ENCODE results near the gene PGLYRP3. TPM values are rescaled to one million over a fixed set of nuclear protein-coding genes. Genes with fewer than 3 reads are reported as not detected.
"Not testable (repeated sequence)": the region's sequence is repeated elsewhere in the genome, so short reads cannot be mapped to it uniquely, and the experiment has no call there.

PGLYRP3 gene
- total RNA-seq, 2 donors from 2014 or later: not detected

DNA sequence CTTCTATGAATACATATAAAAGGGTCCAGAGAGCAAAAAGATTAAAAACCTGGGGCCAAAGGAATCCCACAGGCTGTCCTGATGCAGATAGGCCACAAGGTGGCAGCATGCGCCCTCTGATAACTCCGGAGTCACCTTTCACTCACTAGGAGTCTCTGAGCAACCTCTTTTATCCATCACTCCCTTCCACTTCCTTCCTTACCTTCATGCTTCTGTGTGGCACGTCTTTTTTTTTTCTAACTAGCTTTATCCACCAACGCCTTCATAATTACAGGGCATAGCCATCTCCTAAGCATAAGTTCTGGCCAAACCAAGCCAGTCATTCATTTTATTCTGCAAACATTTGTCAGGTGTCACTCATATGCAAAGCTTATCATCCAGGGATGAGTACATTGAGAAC is 39.8 kb upstream of the PGLYRP3 start:
- H3K9me3 Mint-ChIP-seq: no peaks in the 10 kb centered on the region
- no peaks in the 10 kb centered on the region for H3K36me3 Mint-ChIP-seq
- ATAC-seq: peak; percentile 58 to 65
- H3K27ac Mint-ChIP-seq: no peak overlapping the region
- peak in 1 of 2 donors; percentile 57 for DNase-seq (ENCODE audit: low spot score in 2 of 2)

DNA sequence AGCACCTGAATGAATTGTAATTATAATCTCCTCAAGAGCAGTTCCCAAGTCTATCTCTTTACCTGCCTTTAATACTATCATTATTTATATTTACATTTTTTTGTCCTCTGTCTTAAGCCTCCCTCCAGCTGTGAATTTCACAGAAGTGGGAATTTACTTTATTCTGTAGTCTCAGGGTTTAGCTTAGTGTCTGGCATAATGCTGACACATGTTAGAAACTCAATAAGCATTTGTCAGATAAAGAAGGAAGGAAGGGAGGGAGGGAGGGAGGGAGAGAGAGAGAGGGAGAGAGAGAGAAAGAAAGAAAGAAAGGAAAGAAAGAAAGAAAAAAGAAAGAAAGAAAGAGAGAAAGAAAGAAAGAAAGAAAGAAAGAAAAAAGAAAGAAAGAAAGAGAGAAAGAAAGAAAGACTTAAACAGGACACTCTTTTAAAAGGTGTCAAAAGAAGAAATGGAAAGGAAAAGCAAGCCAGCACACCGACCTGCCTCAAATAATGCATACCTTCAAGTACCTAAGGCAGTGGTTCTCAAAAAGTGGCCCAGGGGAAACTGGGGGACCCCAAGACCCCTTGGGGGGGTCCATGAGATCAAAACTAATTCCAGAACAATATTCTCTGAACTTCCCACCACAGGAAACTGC is 37.7 kb upstream of the PGLYRP3 start:
- no peaks in the 10 kb centered on the region for H3K36me3 Mint-ChIP-seq
- ATAC-seq (no peak), DNase-seq (ENCODE audit: low spot score in 2 of 2) (no peak)

DNA sequence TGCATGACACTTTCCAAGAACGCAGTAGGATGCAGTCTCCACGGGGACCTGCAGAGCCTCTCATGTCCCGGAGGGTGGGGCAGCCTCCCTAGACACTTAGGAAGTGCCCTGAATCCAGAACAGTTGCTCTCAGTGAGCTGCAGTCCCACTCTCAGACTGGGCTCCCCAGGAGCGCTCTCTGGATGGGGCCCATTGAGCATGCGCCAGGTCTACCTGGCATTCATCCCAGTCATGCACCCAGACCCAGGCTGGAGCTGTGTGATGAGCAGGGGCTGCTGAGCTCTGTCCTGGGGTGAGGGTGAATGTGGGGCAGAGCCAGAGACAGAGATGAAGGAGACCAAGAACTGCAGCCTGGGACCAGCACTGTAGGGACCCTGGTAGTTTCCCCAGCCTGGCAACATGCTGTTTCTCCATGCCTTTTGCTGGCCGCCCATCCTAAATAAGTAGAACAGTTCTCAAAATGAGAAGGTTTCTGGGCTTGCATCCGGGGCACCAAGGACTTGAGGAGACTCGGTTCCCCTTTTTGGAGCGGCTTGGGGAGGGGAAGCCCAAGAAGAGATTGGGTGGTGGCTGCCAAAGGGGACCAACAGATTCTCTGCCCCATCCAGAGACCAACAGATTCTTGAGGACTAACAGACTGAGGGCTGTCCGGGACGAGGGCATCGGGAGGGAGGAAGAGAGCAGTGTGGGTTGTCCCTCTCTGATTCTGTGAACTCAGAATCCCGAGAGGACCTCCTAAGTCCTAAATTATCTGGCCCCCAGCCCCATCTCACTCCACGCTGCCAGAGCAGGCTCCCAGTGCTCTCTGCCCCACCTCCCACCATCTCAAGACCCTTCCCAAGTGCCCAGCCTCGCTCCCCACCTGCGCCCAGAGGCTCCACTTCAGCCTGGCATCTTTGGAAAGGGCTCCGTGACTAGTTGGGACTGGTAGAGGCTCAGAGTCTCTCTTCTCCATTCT is 36.9 kb upstream of the PGLYRP3 start:
- no peak for DNase-seq (ENCODE audit: low spot score in 2 of 2)
- Mint-ChIP-seq H3K9me3 (no peaks in the 10 kb centered on the region), H3K36me3 (no peaks in the 10 kb centered on the region), H3K27ac (no peak overlapping the region)
- ATAC-seq: no peak

More for the DNA sequence above, 37.7 kb upstream of the PGLYRP3 start:
- no peak overlapping the region for H3K27ac Mint-ChIP-seq
- H3K9me3 Mint-ChIP-seq: no peaks in the 10 kb centered on the region

DNA sequence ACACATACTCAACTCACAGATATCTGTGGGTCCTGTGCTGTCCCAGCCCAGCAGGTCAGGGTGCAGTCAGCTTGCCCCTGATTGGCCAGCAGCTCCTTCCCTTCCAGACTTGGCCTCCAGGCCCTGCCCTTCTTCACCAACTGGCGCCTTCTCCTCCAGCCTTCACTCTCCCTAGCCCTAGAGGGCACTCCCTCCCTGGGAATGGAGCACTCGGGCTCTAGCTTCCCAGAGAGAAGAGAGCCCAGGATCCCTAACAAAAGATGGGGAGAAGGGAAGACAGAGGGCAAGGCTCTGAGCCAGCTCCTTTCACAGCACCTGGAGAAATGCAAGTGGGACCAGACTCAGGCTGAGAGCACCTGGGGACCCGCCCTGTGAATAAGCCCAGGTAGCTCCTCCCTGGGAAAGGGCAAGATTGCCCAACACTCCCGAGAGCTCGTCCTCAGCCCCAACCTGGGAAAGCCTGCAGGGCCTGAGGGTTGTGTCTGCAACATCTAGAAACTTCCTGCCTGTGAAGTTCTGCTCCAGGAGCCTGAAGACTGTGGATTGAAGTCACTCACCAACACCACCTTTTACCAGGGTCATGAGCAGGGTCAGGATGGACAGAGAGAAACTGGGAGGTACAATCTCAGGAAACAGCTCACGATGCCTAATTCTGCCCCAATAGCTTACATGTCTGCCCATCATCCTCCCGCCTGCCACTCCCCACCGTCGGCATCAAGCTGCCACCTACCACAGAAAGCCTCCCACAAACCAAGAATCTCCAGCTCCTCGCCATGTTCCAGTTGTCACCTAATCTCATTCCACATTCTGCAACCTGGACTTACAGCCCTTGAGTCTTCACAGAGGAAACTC is 36.0 kb upstream of the PGLYRP3 start, which contains the start of gene PGLYRP4:
Gene PGLYRP4, minus strand, starts transcription at position 331 of the 852 bp plus-strand sequence. CDS start 909 bp downstream, outside the sequence.
- no peaks in the 10 kb centered on the region for H3K9me3 Mint-ChIP-seq
- H3K27ac Mint-ChIP-seq: no peak within 1 kb of the TSS
- DNase-seq (ENCODE audit: low spot score in 2 of 2) (no peak), ATAC-seq (no peak)
- H3K36me3 Mint-ChIP-seq: no peaks in the 10 kb centered on the region

DNA sequence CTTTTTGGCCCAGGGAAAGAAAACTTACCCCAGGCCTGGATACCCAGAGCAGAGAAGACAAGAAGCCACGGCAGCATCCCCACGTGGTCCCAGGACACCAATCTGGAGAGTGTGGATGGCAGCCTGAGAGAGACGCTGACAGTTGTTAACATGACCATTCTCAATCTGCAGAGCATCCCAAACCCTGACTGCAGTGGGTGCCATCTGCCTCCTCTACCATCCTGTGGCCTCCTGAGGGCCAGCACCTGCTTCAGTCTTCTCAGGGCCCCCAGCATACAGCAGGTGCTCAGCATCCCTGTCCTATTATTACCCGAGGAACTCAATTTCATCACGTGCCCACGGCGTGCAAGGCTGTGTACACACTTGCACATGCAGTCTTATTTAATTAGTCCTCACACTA is 35.1 kb upstream of the PGLYRP3 start:
- Mint-ChIP-seq H3K9me3 (no peaks in the 10 kb centered on the region), H3K36me3 (no peaks in the 10 kb centered on the region), H3K27ac (no peak overlapping the region)
- ATAC-seq: no peak
- no peak for DNase-seq (ENCODE audit: low spot score in 2 of 2)

DNA sequence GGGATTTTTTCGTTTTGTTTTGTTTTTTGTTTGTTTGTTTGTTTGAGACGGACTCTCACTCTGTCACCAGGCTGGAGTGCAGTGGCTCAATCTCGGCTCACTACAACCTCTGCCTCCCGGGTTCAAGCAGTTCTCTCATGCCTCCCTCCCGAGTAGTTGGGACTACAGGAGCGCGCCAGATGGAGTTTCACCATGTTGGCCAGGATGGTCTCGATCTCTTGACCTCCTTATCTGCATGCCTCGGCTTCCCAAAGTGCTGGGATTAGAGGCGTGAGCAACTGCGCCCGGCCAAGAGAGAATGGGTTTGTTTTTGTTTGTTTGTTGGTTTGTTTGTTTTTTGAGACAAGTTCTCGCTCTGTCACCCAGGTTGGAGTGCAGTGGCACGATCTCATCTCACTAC is 34.3 kb upstream of the PGLYRP3 start:
- not testable (repeated sequence) for H3K9me3 Mint-ChIP-seq; DNase-seq (ENCODE audit: low spot score in 2 of 2); ATAC-seq; H3K27ac Mint-ChIP-seq; H3K36me3 Mint-ChIP-seq

DNA sequence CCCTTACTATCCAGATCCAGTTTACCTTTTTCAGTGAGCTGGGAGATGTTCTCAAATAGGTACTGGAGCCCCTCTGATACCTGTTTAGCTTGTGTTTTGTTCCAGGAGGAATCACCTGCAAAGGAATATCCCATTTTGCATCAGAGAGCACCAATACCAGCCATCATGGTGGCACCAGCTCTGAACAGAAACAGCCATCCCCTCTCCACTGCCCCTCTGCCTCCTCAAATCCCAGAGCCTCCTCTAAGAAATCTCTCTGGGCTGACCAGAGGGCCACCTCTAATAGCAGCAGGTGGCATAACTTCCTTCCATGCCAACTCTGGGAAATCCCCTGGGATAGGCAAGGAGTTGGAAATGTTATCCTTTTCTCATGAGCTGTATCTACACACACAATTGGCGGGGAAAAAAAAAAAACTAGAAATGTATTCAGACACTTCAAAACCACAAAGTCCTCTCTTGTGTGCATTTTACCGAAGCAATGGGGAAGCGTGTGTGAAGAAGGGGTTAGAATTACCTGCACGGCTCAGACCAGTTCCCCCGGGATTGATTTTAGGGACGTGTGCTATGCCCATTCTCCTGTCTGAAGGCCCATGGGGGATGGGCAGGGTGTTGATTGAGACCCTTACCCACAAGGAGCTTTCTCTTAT is 33.4 kb upstream of the PGLYRP3 start:
- peak; percentile 26 to 31 for ATAC-seq
- Mint-ChIP-seq H3K9me3 (no peaks in the 10 kb centered on the region), H3K36me3 (no peaks in the 10 kb centered on the region), H3K27ac (peak overlapping the region; percentile 44 to 45)
- DNase-seq (ENCODE audit: low spot score in 2 of 2): no peak

DNA sequence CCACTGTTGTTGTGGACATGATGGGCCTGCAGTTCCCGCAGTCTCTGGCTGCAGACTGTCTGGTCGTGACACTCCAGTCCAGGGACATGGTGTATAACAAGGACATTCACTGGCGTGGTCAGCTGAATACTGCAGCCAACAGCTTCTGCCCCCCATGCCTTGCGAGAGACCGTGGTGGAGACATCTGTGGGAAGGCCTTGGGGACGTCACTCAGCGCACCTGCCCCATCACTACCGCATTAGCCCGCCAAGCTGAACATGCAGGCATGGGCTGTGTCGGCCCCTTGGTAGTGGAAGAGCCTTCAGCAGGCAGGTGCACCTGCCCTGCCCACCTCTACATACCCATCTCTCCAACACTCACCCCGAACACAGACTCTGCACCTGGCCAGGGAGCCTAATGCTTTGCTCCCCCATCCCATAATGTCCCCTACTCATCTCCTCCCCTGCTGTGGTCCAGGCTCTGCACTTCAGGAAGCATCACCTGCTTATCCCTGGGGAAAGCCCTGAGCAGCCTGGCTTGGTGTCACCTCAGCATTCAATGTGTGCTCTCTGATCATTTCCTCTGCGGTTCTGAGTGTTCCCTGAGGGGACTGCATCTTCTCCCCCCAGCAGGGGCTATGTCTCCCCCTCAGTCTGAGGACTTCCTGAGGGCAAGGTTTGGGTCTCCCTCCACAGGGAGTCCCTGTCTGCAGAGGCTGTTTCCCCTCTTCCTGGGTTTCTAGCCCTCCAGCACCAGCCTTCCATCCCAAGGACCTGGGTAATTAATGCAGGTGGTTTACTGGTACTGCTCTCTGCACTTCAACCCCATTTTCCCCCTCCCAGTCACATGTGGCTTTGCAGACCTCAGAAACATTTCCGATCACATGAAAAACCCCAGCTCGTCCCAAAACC is 32.7 kb upstream of the PGLYRP3 start:
- ATAC-seq (peak; percentile 51 to 71), DNase-seq (ENCODE audit: low spot score in 2 of 2) (no peak)
- Mint-ChIP-seq H3K36me3 (no peaks in the 10 kb centered on the region), H3K27ac (peak overlapping the region; percentile 44 to 45), H3K9me3 (no peaks in the 10 kb centered on the region)

DNA sequence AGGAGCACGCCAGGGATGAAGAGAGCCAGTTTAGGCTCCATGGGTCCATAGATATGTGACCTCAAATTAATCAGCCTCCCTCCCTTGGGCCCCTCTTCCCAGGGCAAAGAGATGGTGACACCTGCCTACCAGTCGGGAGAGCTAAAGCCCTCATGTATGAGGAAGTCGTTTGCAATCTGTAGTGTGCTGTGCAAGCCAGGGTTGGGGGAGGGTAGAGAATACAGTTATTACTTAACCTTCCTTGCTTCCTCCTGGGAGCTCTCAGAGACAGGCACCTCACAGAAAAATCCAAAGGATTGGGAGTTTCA is 31.9 kb upstream of the PGLYRP3 start:
- ATAC-seq (no peak), DNase-seq (ENCODE audit: low spot score in 2 of 2) (no peak)
- H3K9me3 Mint-ChIP-seq: no peaks in the 10 kb centered on the region
- H3K36me3 Mint-ChIP-seq: no peaks in the 10 kb centered on the region
- no peak overlapping the region for H3K27ac Mint-ChIP-seq

DNA sequence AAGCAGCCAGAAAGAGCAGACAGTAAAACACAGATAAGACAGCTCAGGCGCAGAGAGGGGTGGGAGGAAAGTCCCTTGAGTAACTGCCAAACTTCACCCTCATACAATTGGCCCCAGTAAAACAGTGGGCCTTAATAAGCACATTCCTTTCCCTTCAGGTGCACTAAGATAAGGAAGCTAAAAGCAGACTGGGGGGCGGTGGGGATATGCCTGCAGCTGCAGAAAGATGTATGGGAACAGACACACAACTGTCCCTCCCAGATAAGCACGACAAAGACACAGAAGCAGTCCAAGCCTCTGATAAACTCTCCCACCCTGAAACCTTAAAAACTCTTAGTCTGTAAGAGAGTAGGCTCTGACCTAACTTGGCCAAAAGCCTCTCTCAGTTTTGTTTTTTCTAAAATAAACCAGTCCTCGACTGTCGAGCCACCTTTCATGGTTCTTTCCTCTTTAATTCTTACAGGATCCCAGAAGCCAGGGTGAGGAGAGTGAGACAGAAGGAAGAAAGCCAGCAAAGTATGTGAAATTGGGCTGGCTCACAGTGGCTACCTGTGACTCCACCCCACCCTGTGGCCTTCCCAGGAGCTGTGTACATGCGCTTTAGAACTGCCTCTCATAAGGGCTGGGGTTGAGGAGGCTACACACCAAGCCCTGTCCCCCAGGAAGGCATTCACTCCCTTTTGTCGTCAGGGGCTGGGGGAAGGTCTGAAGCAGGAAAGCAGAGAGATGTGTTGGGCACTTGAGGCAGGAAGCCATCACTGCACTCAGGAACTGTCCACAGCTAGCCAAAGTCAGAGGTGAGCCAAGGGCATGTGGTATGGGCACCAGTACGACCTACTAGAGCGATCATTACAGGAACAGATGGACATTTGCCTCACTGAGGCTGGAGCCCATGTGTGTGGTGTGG is 31.3 kb upstream of the PGLYRP3 start:
- peak overlapping the region; percentile 50 to 86 for H3K27ac Mint-ChIP-seq
- ATAC-seq (no peak), DNase-seq (ENCODE audit: low spot score in 2 of 2) (no peak)
- no peaks in the 10 kb centered on the region for H3K9me3 Mint-ChIP-seq
- no peaks in the 10 kb centered on the region for H3K36me3 Mint-ChIP-seq

DNA sequence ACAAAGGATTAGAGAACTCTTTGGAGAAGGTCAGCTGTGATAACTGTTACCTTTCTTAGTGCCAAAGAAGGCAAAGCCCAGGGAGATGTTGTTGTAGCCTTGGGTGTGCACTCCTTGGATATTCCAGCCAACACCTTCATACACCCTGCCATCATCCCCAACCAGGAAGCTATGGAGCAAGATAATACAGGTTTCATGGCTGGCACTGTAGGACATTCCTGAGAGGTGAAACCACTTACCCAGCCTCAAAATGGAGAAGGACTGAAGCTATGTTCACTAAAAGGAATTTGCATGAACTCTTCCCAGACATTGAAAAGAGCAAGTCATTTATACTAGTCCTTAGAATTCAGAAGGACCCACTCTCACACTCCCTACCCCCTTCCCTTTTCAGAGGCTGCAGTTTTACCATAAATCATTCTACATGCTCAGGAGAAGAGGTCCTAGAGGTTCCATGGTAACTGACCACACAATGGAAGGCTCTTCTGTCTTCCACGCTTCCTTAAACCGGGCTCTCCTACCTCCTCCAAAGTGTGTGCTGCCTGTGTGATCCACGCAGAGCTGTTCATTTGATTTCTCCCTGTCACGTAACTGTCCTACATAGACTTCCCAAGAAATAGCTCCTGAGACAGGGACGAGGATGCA is 30.4 kb upstream of the PGLYRP3 start:
- Mint-ChIP-seq H3K9me3 (peaks cover 0 to 7% of the 10 kb centered on the region in 2 donors), H3K36me3 (no peaks in the 10 kb centered on the region), H3K27ac (peak overlapping the region; percentile 24 to 50)
- no peak for DNase-seq (ENCODE audit: low spot score in 2 of 2)
- no peak for ATAC-seq

DNA sequence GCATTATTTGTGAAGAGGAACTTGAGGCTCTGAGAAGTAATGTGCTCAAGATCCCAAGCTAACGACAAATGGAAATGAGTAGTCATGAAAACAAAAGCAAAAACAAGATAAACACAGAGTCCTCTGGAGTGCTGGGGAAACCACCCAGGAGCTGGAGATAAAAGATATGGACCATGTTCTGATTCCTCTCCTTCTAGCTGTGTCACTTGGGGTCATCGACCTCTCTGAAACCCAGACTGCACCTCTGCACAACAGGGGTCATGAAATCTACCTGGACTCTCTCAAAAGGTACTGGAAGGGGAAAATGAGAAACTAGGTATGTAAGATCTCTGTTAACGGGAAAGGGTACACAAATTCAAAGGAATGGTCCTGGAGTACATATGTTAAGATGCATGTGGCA is 29.4 kb upstream of the PGLYRP3 start:
- Mint-ChIP-seq H3K27ac (peak overlapping the region in 1 of 2 donors; percentile 17), H3K9me3 (peaks cover 0 to 8% of the 10 kb centered on the region in 2 donors), H3K36me3 (no peaks in the 10 kb centered on the region)
- ATAC-seq (no peak), DNase-seq (ENCODE audit: low spot score in 2 of 2) (no peak)

DNA sequence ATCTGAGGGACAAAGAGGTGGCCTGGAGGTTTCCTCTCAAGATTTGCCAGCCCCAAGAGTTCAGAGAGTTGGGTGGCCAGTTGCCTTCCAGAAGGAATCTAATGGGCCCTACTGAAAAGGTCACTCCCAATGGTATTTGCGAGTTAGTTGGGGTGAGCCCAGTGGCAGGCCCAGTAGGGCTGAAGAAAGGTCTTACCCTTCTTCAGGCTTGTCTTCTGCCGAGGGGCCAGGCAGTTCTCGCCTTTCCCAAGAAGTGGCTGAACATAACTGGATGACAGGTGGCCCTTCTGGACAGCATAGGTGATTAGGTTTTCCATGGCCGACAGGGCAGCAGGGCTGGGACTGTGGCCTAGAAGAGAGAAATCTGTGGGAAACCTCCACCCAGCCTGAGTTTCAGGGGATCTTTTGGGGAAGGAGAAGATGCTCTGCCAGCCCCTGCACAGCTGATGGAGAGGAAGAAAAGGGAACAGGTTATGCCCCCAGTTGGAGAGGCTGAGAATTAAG is 28.7 kb upstream of the PGLYRP3 start:
- Mint-ChIP-seq H3K9me3 (peaks cover 0 to 8% of the 10 kb centered on the region in 2 donors), H3K27ac (no peak overlapping the region), H3K36me3 (no peaks in the 10 kb centered on the region)
- DNase-seq (ENCODE audit: low spot score in 2 of 2) (no peak), ATAC-seq (no peak)

DNA sequence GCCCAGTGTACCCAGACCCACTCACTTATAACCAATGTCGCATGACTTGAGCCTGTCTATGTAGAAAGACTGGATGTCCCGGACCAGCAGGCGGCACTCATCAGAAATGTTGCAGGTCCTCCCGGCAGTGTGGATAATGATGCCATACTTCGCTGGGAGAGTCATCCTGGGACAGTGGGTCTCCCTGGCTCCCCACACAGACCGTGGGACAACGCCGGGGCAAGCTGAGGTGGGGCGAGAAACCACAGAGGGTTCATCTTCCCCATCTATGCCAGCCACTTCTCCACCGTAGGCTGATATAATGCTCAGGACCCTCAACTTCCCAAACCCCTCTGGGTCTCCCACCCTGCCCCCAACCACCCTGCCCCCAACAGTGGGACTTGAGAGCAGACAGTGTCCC is 27.6 kb upstream of the PGLYRP3 start:
- ATAC-seq: no peak
- Mint-ChIP-seq H3K36me3 (no peaks in the 10 kb centered on the region), H3K9me3 (peaks cover 0 to 8% of the 10 kb centered on the region in 2 donors), H3K27ac (no peak overlapping the region)
- no peak for DNase-seq (ENCODE audit: low spot score in 2 of 2)

Measured in activated naive CD4-positive, alpha-beta T cell treated with anti-CD3 and anti-CD28 coated beads, Interleukin-2, amount 50 U/mL, for 72 hours (primary cell).